ENCODE data around the gene SDS.

GRCh38 chr12:113396828-113397496, 6.7 kb downstream of the SDS start:
- TF ChIP-seq, protein P1, sequence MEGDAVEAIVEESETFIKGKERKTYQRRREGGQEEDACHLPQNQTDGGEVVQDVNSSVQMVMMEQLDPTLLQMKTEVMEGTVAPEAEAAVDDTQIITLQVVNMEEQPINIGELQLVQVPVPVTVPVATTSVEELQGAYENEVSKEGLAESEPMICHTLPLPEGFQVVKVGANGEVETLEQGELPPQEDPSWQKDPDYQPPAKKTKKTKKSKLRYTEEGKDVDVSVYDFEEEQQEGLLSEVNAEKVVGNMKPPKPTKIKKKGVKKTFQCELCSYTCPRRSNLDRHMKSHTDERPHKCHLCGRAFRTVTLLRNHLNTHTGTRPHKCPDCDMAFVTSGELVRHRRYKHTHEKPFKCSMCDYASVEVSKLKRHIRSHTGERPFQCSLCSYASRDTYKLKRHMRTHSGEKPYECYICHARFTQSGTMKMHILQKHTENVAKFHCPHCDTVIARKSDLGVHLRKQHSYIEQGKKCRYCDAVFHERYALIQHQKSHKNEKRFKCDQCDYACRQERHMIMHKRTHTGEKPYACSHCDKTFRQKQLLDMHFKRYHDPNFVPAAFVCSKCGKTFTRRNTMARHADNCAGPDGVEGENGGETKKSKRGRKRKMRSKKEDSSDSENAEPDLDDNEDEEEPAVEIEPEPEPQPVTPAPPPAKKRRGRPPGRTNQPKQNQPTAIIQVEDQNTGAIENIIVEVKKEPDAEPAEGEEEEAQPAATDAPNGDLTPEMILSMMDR (IDR thresholded peaks at IDR 0.05), result no peak
- TF ChIP-seq POLR2A (IDR thresholded peaks at IDR 0.05) (no peak), POLR2AphosphoS5 (IDR thresholded peaks at IDR 0.05; ENCODE audit: insufficient read depth in 1 of 2, low read depth in 1 of 2) (no peak)

All from vagina (tissue), 2 donors.